Measurements from ENCODE around the gene CACNA2D3. TPM values are rescaled to one million over a fixed set of nuclear protein-coding genes. Genes with fewer than 3 reads are reported as not detected.

The CACNA2D3 gene
- total RNA-seq, 4 donors from 2014 or later: 0.94 to 3.6 (median 2.1) TPM

- TF ChIP-seq, protein P1, sequence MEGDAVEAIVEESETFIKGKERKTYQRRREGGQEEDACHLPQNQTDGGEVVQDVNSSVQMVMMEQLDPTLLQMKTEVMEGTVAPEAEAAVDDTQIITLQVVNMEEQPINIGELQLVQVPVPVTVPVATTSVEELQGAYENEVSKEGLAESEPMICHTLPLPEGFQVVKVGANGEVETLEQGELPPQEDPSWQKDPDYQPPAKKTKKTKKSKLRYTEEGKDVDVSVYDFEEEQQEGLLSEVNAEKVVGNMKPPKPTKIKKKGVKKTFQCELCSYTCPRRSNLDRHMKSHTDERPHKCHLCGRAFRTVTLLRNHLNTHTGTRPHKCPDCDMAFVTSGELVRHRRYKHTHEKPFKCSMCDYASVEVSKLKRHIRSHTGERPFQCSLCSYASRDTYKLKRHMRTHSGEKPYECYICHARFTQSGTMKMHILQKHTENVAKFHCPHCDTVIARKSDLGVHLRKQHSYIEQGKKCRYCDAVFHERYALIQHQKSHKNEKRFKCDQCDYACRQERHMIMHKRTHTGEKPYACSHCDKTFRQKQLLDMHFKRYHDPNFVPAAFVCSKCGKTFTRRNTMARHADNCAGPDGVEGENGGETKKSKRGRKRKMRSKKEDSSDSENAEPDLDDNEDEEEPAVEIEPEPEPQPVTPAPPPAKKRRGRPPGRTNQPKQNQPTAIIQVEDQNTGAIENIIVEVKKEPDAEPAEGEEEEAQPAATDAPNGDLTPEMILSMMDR (IDR thresholded peaks at IDR 0.05; ENCODE audit: low read depth): no peak
These were observed 75.2 kb downstream of the CACNA2D3 start for GRCh38 chr3:54197509-54197908.

DNA sequence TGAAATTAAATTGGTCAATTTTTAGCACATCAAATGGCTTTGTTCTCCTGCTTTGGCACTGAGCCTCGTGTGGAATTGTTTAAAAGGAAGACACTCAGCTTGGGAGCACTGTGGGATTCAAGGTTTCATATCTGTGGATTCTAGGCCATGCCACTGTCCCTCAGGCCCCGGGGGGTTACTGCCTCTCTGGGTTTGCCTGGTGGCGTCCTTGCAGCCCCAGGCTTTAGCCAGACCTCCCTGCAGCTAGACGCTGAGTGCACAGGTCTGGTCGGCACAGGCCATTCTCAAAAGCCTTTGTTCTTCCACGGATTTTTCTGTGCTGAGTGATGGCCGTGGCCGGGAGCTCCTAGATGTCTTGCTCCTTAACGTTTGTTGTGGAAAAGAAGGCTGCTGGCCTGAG, 76.2 kb downstream of the CACNA2D3 start:
- TF ChIP-seq, protein P1 (IDR thresholded peaks at IDR 0.05; ENCODE audit: low read depth): no peak

GRCh38 chr3:54202054-54202453, 79.7 kb downstream of the CACNA2D3 start:
- TF ChIP-seq, protein P1 (IDR thresholded peaks at IDR 0.05; ENCODE audit: low read depth): no peak

DNA sequence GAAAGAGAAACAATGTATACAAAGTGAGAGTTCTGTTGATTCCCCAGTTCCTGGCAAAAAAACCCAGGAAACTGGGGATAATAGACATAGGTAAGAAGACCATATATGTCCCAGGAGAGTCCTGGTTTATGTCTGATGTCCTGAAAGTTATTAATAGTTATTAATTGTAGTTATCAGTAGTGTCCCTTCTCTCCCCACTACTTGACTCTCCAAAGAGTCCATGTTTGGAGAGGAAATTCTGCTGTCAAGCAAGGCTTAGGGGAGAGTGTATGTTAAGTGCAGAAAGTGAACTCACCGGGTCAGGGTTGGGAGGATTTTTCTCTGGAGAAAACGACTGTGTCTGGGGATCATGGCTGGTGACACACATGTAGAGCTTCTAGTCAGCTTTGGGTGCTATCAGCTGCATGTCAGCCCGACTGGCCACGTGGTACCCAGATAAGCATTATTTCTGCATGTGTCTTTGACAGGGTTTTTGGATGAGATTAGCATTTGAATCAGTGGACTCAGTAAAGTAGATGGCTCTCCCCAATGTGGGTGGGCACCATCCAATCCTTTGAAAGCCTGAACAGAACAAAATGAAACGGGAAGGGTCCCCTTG, 80.4 kb downstream of the CACNA2D3 start:
- TF ChIP-seq, protein P1 (IDR thresholded peaks at IDR 0.05; ENCODE audit: low read depth): no peak

DNA sequence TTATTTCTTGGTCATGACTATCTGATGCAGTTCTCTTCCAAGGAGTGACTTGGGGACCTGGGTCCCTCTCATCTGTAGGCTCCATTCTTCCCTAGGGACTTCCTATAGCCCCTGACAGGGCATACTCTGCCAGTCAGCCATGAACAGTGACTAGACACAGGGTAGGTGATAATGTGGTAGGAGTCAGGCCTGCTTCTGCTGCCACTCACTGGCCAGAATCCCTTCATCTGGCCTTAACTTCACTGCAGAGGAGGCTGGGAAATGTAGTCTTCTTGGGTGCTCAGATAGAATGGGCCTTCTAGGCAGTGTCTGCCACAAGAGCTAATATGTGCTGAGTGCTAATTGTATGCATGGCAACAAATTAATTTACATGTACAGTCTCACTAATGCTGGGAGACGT, 84.5 kb downstream of the CACNA2D3 start:
- TF ChIP-seq, protein P1 (IDR thresholded peaks at IDR 0.05; ENCODE audit: low read depth): no peak

- TF ChIP-seq, protein P1 (IDR thresholded peaks at IDR 0.05; ENCODE audit: low read depth): no peak
These were observed 88.7 kb downstream of the CACNA2D3 start for GRCh38 chr3:54211097-54211496.

DNA sequence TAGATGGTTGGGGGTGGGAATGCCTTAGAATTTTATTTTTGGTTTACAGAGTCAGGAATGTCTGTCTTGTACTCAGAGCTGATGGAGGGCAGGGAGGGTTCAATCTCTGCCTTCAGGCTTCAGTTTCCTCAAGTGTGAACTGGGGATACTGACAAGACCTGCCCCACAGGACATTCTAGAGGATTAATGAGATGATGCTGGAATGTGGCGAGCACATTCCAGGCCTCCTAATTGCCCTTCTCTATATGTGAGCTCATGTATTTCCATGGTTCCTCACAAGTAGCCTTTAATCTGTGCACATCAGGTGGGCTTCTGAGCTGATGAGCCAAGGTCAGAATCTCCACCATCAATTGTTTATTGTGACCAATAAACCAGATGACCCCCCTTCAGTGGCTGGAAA, 90.4 kb downstream of the CACNA2D3 start:
- TF ChIP-seq, protein P1 (IDR thresholded peaks at IDR 0.05; ENCODE audit: low read depth): no peak
